Measurements from ENCODE around the gene SNX25.
"Not testable (repeated sequence)": the region's sequence is repeated elsewhere in the genome, so short reads cannot be mapped to it uniquely, and the experiment has no call there.

The SNX25 gene

DNA sequence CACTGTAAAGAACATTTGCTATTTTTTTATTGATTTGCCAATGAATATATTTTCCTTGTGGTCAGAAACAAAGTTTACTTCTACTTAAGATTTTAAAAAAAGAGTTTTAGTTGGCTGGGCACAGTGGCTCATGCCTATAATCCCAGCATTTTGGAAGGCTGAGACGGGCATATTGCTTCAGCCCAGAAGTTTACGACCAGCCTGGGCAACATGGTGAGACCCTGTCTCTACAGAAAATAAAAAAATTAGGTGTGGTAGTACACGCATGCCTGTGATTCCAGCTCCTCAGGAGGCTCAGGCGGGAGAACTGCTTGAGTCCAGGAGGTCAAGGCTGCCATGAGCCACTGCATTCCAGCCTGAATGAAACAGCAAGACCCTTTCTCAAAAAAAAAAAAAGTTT lies 149.6 kb downstream of the SNX25 start:
- peaks cover 8% of the 10 kb centered on the region for H3K4me1 Mint-ChIP-seq (ENCODE audit: low read depth)
- H3K27me3 Mint-ChIP-seq, result no peaks in the 10 kb centered on the region
- no peak overlapping the region for H3K4me3 Mint-ChIP-seq
- no peak overlapping the region for H3K27ac Mint-ChIP-seq
- no peaks in the 10 kb centered on the region for H3K9me3 Mint-ChIP-seq
- H3K36me3 Mint-ChIP-seq (ENCODE audit: low read depth), result peaks cover 50% of the 10 kb centered on the region
- DNase-seq, result no peak

DNA sequence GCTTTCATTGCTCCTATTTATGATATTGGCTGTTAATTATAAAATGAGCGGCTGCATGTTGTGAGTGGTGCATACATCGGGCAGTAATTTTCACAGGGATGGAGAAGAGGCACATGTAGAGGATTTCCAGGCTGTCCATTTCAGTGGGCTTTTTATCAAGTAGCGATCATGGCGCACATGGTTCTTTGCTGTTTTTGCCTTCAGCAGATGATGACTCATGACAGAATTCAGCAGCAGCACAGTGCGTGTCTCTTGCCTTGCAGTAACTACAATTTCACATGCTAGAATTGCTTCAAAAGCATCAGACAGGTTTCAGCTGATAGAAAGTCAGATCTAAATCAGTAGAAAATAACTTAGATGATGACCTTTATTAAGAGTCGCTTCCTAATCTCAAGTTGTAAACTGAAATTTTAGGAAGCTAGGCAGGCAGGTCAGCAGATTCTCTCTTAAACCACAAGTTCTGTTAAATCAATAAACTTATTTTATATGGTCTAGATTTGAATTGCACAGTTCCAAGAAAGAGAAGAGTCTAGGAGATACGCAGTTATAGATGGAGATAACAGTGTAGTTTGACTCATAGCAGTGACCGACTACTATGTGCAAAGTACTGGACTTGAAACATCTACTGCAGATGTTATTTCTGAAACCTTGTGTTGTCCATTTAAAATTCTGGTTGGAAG lies 150.5 kb downstream of the SNX25 start:
- Mint-ChIP-seq H3K27ac (no peak overlapping the region), H3K4me1 (ENCODE audit: low read depth) (peaks cover 8% of the 10 kb centered on the region), H3K4me3 (no peak overlapping the region), H3K36me3 (ENCODE audit: low read depth) (peaks cover 43% of the 10 kb centered on the region), H3K27me3 (no peaks in the 10 kb centered on the region), H3K9me3 (no peaks in the 10 kb centered on the region)
- no peak for DNase-seq

DNA sequence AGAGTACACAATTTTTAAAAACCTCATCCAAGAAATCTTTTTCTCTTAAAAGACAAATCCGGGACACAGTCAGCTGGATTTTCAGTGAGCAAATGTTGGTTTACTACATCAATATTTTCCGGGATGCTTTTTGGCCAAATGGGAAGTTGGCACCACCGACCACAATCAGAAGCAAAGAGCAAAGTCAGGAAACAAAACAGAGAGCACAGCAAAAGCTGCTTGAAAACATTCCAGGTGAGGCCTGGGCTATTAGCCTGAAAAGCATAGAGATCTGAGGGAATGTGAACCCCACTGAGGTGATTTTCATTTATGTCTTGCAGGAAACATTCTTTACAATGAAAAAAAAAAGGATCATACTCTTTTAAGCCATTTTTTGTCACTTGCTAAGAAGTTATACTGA lies 152.5 kb downstream of the SNX25 start:
- Mint-ChIP-seq H3K27ac (no peak overlapping the region), H3K27me3 (no peaks in the 10 kb centered on the region), H3K4me1 (ENCODE audit: low read depth) (peaks cover 8% of the 10 kb centered on the region)

DNA sequence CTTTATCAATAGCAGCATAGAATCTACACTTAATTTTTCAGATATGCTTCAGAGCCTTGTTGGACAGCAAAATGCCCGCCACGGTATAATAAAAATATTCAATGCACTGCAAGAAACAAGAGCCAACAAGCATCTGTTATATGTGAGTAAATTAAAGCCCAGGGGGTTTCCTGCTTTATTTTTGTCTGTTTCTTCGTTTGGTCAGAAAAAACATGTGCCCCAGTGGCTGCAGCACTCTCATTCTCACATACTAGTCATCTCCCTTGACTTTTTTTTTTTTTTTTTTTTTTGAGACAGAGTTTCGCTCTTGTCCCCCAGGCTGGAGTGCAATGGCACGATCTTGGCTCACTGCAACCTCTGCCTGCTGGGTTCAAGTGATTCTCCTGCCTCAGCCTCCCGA lies 153.2 kb downstream of the SNX25 start:
- H3K4me1 Mint-ChIP-seq (ENCODE audit: low read depth); H3K9me3 Mint-ChIP-seq; H3K4me3 Mint-ChIP-seq; H3K27me3 Mint-ChIP-seq; DNase-seq; H3K27ac Mint-ChIP-seq: not testable (repeated sequence)
- H3K36me3 Mint-ChIP-seq (ENCODE audit: low read depth), result peaks cover 38% of the 10 kb centered on the region

More for the DNA sequence above, 152.5 kb downstream of the SNX25 start:
- H3K36me3 Mint-ChIP-seq (ENCODE audit: low read depth), result peaks cover 42% of the 10 kb centered on the region
- no peak overlapping the region for H3K4me3 Mint-ChIP-seq
- H3K9me3 Mint-ChIP-seq, result no peaks in the 10 kb centered on the region
- DNase-seq, result no peak

DNA sequence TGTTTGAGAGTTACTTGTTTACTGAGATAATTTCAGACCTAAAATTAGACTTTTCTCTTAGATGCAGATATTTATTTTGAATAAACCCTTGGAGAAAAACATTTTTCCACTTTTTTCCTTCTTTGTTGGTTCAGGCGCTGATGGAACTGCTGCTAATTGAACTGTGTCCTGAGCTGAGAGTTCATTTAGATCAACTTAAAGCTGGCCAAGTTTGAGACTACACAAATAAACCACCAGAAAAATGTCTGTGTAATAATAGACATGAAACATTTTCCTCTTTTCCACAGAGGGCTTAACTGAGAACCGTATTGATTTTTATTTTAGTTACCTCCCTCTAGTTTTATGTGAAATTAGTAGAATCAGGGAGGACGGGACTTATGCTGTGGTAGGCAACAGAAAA lies 153.9 kb downstream of the SNX25 start:
- Mint-ChIP-seq H3K9me3 (no peaks in the 10 kb centered on the region), H3K27me3 (no peaks in the 10 kb centered on the region), H3K36me3 (ENCODE audit: low read depth) (peaks cover 34% of the 10 kb centered on the region), H3K4me3 (no peak overlapping the region), H3K27ac (no peak overlapping the region), H3K4me1 (ENCODE audit: low read depth) (no peaks in the 10 kb centered on the region)
- no peak for DNase-seq

DNA sequence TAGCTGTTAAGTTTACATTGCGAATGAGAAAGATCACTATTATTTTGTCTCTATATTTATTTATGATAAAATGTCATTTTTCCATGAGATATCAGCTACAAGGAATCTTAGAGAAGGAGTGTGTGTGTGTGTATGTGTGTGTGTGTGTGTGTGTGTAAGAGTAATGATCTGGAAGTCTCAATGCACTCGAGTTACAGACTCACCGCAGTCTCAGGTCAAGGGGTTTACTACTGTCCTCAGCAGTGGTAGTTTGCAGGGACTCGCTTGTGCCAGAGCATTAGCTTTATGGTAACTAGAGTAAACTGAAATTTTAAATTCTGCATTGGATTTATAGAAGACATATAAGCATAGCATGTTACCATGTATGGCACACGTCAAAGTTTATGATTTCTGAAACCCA lies 155.5 kb downstream of the SNX25 start:
- Mint-ChIP-seq H3K4me1 (ENCODE audit: low read depth) (no peaks in the 10 kb centered on the region), H3K9me3 (no peaks in the 10 kb centered on the region)

DNA sequence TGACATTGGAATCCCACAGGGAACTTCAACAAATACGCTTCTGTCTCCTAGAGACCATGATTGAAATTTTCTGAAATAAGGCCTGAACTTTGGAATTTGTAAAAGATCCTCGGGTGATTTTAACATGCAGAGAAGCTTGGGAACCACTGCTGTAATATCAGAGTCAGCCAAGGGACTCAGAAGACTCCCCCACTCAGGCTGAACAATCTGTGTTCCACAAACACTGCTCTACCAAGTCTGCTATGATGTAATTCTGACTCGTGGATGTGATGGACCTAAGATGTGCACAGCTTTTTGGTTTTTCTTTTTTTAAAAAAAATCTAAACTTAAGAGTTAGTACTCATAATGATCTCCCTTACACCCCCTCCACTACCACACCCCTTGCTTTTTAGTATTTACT lies 160.3 kb downstream of the SNX25 start:
- no peak for DNase-seq
- Mint-ChIP-seq H3K4me3 (no peak overlapping the region), H3K27me3 (no peaks in the 10 kb centered on the region), H3K4me1 (ENCODE audit: low read depth) (no peaks in the 10 kb centered on the region), H3K36me3 (ENCODE audit: low read depth) (peaks cover 21% of the 10 kb centered on the region), H3K27ac (no peak overlapping the region), H3K9me3 (no peaks in the 10 kb centered on the region)

More for the DNA sequence above, 155.5 kb downstream of the SNX25 start:
- Mint-ChIP-seq H3K27ac (no peak overlapping the region), H3K36me3 (ENCODE audit: low read depth) (peaks cover 26% of the 10 kb centered on the region), H3K4me3 (no peak overlapping the region), H3K27me3 (no peaks in the 10 kb centered on the region)
- no peak for DNase-seq

DNA sequence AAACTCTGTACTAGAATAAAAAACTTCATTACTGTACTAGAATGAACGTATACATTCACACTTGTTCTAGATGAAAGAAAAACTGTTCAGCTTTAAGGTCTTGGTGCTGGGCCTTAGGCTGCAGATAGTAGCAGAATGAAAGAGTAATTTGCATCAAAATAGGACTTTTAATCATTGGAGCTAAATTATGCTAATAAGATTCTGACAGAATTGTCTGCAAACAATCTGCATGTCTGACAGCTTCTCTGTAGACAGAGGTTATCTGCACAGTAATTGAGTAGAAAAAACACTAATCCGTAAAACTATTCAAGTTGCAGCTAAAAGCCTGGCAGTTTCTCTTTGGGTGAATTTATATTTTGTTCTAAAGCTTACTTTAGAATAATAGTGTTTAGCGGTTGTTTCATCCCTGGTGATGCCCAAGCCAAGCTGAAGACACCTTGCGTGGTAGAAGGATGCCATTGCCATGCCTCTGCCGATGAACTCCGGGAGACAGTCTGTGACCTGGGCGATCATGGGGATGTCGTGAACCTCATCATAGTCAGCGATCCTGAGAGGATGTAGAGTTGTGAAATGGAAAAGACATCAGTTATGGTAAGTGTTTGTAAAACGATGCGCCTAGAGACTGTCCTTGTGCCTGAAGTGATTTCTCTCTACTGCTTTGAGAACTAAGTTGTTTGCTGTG lies 161.0 kb downstream of the SNX25 start:
- peaks cover 21% of the 10 kb centered on the region for H3K36me3 Mint-ChIP-seq (ENCODE audit: low read depth)

DNA sequence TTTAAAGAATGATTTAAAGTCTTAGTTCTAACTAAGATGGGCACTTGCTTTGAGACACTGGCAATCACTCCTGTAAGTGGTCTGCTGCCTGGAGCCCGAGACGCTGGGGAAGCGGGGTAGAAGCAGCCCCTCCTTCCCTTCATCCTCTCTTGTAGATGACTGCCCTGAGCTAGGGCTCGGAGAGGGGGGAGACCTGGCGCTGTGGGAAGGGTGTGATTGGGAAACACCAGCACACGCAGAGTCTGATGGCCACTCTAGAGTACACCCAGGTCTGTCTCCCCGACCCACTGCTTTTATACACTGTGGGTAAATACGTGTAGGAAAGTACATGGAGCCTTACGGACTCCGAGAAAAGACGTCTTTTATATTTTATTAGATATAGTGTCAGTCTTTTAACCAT lies 162.3 kb downstream of the SNX25 start:
- Mint-ChIP-seq H3K9me3 (no peaks in the 10 kb centered on the region), H3K27me3 (no peaks in the 10 kb centered on the region), H3K4me1 (ENCODE audit: low read depth) (no peaks in the 10 kb centered on the region)

More for the DNA sequence above, 161.0 kb downstream of the SNX25 start:
- Mint-ChIP-seq H3K27ac (no peak overlapping the region), H3K4me1 (ENCODE audit: low read depth) (no peaks in the 10 kb centered on the region), H3K27me3 (no peaks in the 10 kb centered on the region), H3K9me3 (no peaks in the 10 kb centered on the region), H3K4me3 (no peak overlapping the region)
- no peak for DNase-seq

DNA sequence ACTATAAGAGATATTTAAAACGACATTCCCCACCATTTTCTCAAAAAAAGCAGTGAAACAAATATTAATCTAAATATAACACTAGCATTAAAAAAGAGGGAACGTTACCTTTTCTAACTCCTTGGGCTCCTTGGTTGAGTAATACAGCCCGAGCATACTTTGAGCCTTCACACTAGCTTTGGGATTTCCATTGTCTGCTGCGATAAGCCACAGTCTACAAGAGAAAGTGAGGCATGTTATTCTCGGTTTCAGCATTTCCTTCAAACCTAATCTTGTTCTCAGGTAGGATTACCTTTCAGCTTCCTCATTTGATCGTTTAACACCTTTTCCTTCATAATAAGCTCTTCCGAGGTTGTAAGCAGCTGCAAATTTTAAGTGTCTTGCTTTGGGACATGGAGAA lies 164.6 kb downstream of the SNX25 start:
- H3K27me3 Mint-ChIP-seq, result no peaks in the 10 kb centered on the region
- no peak for DNase-seq
- no peak overlapping the region for H3K4me3 Mint-ChIP-seq
- H3K9me3 Mint-ChIP-seq, result no peaks in the 10 kb centered on the region
- H3K27ac Mint-ChIP-seq, result no peak overlapping the region
- H3K4me1 Mint-ChIP-seq (ENCODE audit: low read depth), result no peaks in the 10 kb centered on the region
- peaks cover 18% of the 10 kb centered on the region for H3K36me3 Mint-ChIP-seq (ENCODE audit: low read depth)

More for the DNA sequence above, 162.3 kb downstream of the SNX25 start:
- Mint-ChIP-seq H3K27ac (no peak overlapping the region), H3K36me3 (ENCODE audit: low read depth) (peaks cover 21% of the 10 kb centered on the region), H3K4me3 (no peak overlapping the region)
- DNase-seq, result no peak

DNA sequence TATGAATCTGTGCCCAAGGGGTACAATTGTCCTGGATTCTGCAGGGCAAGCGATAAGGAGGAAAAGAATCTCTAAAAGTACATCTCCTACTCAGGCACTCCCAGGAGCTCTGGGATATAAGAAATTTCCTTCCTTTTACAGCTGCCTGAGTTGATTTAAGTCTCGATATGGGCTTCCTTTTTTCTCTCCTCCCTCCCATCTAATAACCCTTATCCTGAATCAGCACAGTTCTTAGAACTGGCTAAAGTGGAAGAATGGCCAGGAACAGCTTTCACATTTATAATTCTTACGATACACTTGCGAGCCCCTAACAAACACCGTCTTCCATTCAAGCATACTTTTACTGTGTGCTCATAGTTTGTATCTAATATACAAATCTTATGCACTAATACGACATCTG lies 165.2 kb downstream of the SNX25 start:
- no peak for DNase-seq
- Mint-ChIP-seq H3K4me1 (ENCODE audit: low read depth) (no peaks in the 10 kb centered on the region), H3K36me3 (ENCODE audit: low read depth) (peaks cover 18% of the 10 kb centered on the region), H3K9me3 (no peaks in the 10 kb centered on the region), H3K27me3 (no peaks in the 10 kb centered on the region), H3K4me3 (no peak overlapping the region), H3K27ac (no peak overlapping the region)

DNA sequence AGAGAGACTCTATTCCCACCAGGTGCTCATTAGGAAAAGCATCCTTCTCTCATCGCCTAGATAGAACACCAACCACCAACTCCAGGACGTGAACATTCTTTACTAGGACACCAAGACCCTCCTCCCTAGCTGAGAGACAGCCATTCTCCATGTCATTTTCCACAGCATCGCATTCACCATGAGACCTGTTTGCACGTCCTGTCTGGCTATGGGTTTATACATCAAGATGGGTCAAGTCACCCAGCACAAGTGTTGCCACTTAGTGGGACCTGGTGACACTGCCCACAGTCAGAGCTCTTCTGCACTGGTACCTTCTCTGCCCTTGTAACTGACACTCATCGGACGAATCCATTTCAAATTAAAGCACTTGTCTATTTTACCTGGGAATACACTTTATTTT lies 168.9 kb downstream of the SNX25 start:
- no peak overlapping the region for H3K4me3 Mint-ChIP-seq
- peaks cover 7% of the 10 kb centered on the region for H3K9me3 Mint-ChIP-seq
- H3K27ac Mint-ChIP-seq, result no peak overlapping the region
- no peaks in the 10 kb centered on the region for H3K27me3 Mint-ChIP-seq
- H3K36me3 Mint-ChIP-seq (ENCODE audit: low read depth), result no peaks in the 10 kb centered on the region
- no peak for DNase-seq
- no peaks in the 10 kb centered on the region for H3K4me1 Mint-ChIP-seq (ENCODE audit: low read depth)

DNA sequence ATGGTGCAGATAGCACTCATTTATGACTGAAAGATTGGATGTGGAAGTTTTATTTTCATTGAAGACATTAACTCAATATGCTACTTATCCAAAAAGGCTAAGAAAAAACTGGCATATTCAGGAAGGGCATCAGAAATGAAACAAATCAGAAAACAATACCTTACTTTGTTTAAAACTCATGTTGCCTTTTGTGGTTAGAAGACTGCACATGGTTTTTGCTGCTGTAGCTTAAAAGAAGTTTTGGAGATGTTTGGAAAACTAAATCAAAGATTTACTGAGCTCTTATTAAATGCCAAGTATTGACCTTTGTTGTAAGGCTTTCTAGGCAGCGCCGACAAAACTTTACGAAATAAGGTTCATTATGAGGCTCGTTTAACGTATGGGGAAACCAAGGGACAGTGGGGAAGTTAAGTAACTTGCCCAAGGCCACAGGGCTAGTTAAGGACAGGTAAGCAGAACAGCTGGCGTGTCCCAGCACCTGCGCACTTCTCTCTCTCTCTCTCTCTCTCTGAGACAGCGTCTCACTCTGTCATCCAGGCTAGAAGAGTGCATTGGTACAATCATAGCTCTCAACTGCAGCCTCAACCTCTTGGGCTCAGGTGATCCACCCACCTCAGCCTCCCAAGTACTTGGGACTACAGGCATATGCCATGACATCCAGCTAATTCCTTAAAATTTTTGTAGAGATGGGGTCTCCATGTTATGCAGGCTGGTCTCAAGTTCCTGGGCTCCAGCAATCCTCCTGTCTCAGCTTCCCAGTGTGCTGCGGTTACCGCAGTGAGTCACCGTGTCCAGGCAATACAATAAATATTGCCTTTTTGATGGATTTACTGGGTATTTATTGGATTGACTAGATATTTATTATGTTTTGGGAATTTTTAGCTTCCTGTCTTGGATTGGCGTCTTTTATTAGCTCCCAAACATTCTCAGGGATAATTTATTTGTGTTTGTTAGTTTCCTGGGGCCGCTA lies 170.2 kb downstream of the SNX25 start:
- no peak for DNase-seq
- H3K4me1 Mint-ChIP-seq (ENCODE audit: low read depth), result peaks cover 3% of the 10 kb centered on the region
- peaks cover 11% of the 10 kb centered on the region for H3K27me3 Mint-ChIP-seq
- peaks cover 7% of the 10 kb centered on the region for H3K9me3 Mint-ChIP-seq
- no peaks in the 10 kb centered on the region for H3K36me3 Mint-ChIP-seq (ENCODE audit: low read depth)
- H3K4me3 Mint-ChIP-seq, result no peak overlapping the region
- H3K27ac Mint-ChIP-seq, result no peak overlapping the region

DNA sequence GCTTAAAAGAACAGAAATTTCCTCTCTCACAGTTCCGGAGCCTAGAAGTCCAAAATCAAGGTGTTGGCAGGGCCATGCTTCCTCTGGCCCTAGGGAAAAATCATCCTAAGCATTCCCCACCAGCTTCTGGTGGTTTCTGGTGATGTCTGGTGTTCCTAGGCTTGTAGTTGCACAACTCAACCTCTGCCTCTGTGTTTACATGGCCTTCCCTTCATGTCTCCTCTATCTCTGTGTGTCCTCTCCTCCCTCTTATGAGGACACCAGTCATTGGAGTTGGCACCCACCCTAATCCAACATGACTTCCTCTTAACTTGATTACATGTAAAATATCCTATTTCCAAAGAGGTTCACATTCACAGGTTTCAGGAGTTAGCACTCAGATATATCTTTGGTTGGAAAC lies 170.9 kb downstream of the SNX25 start:
- no peak overlapping the region for H3K4me3 Mint-ChIP-seq
- DNase-seq, result no peak
- peaks cover 9% of the 10 kb centered on the region for H3K4me1 Mint-ChIP-seq (ENCODE audit: low read depth)
- no peaks in the 10 kb centered on the region for H3K36me3 Mint-ChIP-seq (ENCODE audit: low read depth)
- peaks cover 7% of the 10 kb centered on the region for H3K9me3 Mint-ChIP-seq
- H3K27ac Mint-ChIP-seq, result no peak overlapping the region
- peaks cover 18% of the 10 kb centered on the region for H3K27me3 Mint-ChIP-seq

Measured in activated T-cell treated with anti-CD3 and anti-CD28 coated beads, Interleukin-2, amount 50 U/mL, for 24 hours (primary cell).